Measurements from ENCODE around the gene TRERF1. TPM values are rescaled to one million over a fixed set of nuclear protein-coding genes. Genes with fewer than 3 reads are reported as not detected.

The TRERF1 gene
- total RNA-seq, result 19.8 TPM

GRCh38 chr6:42451333-42452170, at the start of gene TRERF1:
TRERF1 (minus strand) TSS chr6:42451926; CDS start chr6:42269590, 182,336 bp downstream.

GRCh38 chr6:42217519-42218367, 234.0 kb downstream of the TRERF1 start, which contains the start of gene MRPS10:
MRPS10 (minus strand) TSS chr6:42217861; CDS start chr6:42217849, 12 bp downstream.

Other genes with a start within 250 kb of the TRERF1 start
- 27.1 TPM for gene MRPS10, start 234.1 kb downstream of the TRERF1 start, total RNA-seq
- 32.1 TPM for gene UBR2, start 112.1 kb upstream of the TRERF1 start, total RNA-seq